ENCODE measurements around the gene CFAP91. TPM values are rescaled to one million over a fixed set of nuclear protein-coding genes. Genes with fewer than 3 reads are reported as not detected.

The CFAP91 gene
- polyA plus RNA-seq, 4 donors = 5.1 to 33.5 (median 25.6) TPM

- DNase-seq (ENCODE audit: low read depth in 4 of 4, low spot score in 3 of 4) = no peak
Observed at GRCh38 chr3:119738741-119739140, 35.9 kb downstream of the CFAP91 start.

- DNase-seq (ENCODE audit: low read depth in 4 of 4, low spot score in 3 of 4) = no peak
Observed at GRCh38 chr3:119741657-119742590, 39.1 kb downstream of the CFAP91 start.

GRCh38 chr3:119743921-119744320 is 41.1 kb downstream of the CFAP91 start:
- no peak for DNase-seq (ENCODE audit: low read depth in 4 of 4, low spot score in 3 of 4)

- no peak for DNase-seq (ENCODE audit: low read depth in 4 of 4, low spot score in 3 of 4)
Observed at GRCh38 chr3:119745942-119746341, 43.1 kb downstream of the CFAP91 start.

- no peak for DNase-seq (ENCODE audit: low read depth in 4 of 4, low spot score in 3 of 4)
Observed at GRCh38 chr3:119746423-119746822, 43.6 kb downstream of the CFAP91 start.

- DNase-seq (ENCODE audit: low read depth in 4 of 4, low spot score in 3 of 4) = no peak
Observed at GRCh38 chr3:119747357-119747756, 44.5 kb downstream of the CFAP91 start.

- peak in 2 of 4 donors; percentile 2 to 7 for DNase-seq (ENCODE audit: low read depth in 4 of 4, low spot score in 3 of 4)
Observed at GRCh38 chr3:119748991-119749390, 46.2 kb downstream of the CFAP91 start.

- DNase-seq (ENCODE audit: low read depth in 4 of 4, low spot score in 3 of 4) = no peak
Observed at GRCh38 chr3:119751423-119751822, 48.6 kb downstream of the CFAP91 start.

Other genes with a start within 250 kb of the CFAP91 start
- gene TMEM39A, start 239.4 kb upstream of the CFAP91 start, polyA plus RNA-seq (ENCODE audit: insufficient read length in 4 of 4) = 10 to 100 TPM; 47.5 to 81.1 (median 56.8) TPM
- gene POGLUT1, start 234.1 kb upstream of the CFAP91 start, polyA plus RNA-seq (ENCODE audit: insufficient read length in 4 of 4) = 10 to 100 TPM; 19.5 to 29.2 (median 27.0) TPM
- 100 to 1,000 TPM in 3 of 4 donors, 10 to 100 TPM in 1; 70.0 to 119 (median 109) TPM for gene TIMMDC1, start 204.5 kb upstream of the CFAP91 start, polyA plus RNA-seq (ENCODE audit: insufficient read length in 4 of 4)
- gene CD80, start 143.4 kb upstream of the CFAP91 start, polyA plus RNA-seq (ENCODE audit: insufficient read length in 4 of 4) = under 1 TPM; 0.12 to 0.45 (median 0.30) TPM
- gene ADPRH, start 123.5 kb upstream of the CFAP91 start, polyA plus RNA-seq (ENCODE audit: insufficient read length in 4 of 4) = 1 to 10 TPM; 3.2 to 6.8 (median 6.5) TPM
- gene PLA1A, start 105.1 kb upstream of the CFAP91 start, polyA plus RNA-seq (ENCODE audit: insufficient read length in 4 of 4) = 1 to 10 TPM in 3 of 4 donors, under 1 TPM in 1; 0.35 to 7.6 (median 7.2) TPM
- gene POPDC2, start 42.4 kb upstream of the CFAP91 start, polyA plus RNA-seq (ENCODE audit: insufficient read length in 4 of 4) = 1 to 10 TPM; 2.7 to 8.4 (median 4.5) TPM
- gene COX17, start 25.6 kb upstream of the CFAP91 start, polyA plus RNA-seq (ENCODE audit: insufficient read length in 4 of 4) = 10 to 100 TPM; 20.7 to 64.0 (median 48.0) TPM
- gene NR1I2, start 79.1 kb downstream of the CFAP91 start, polyA plus RNA-seq (ENCODE audit: insufficient read length in 4 of 4) = 1 to 10 TPM in 1 of 4 donors, under 1 TPM in 3; 0.18 to 1.1 (median 0.67) TPM

All from left renal pelvis (tissue), 4 donors.